DOHH2 (cell line): Measurements from ENCODE around the gene MAN2A1.

Experiments used
- H3F3A ChIP-seq: fragments of 200-600 bp; sonication (generic), shearing (Covaris generic); 2 replicates; pipeline ENCODE4 v1.6.0; 2016; ENCODE audit warnings: antibody characterized with exemption, mild to moderate bottlenecking; ENCODE audit not compliant: control insufficient read depth, insufficient read depth
- H3K27ac ChIP-seq: fragments of 200-600 bp; sonication (generic); 2 replicates; pipeline ENCODE4 v1.5.1; 2014; ENCODE audit warnings: low read depth, mild to moderate bottlenecking, low read length, moderate library complexity
- H3K27me3 ChIP-seq: fragments of 200-600 bp; sonication (generic); 2 replicates; pipeline ENCODE4 v1.6.1; 2014; ENCODE audit warnings: mild to moderate bottlenecking, low read length, mixed read lengths; ENCODE audit not compliant: control insufficient read depth
- H3K36me3 ChIP-seq: fragments of 200-600 bp; sonication (generic); 2 replicates; pipeline ENCODE4 v1.6.1; 2014; ENCODE audit warnings: mild to moderate bottlenecking, low read length, moderate library complexity, mixed read lengths; ENCODE audit not compliant: control insufficient read depth
- H3K4me1 ChIP-seq: fragments of 200-600 bp; sonication (generic); 2 replicates; pipeline ENCODE4 v1.6.1; 2014; ENCODE audit warnings: mild to moderate bottlenecking, low read length, mixed read lengths; ENCODE audit not compliant: control insufficient read depth
- H3K4me2 ChIP-seq: fragments of 200-600 bp; sonication (generic); 2 replicates; pipeline ENCODE4 v1.6.0; 2014; ENCODE audit warnings: mild to moderate bottlenecking, low read length, moderate library complexity
- H3K4me3 ChIP-seq: fragments of 200-600 bp; sonication (generic); 2 replicates; pipeline ENCODE4 v1.5.1; 2014; ENCODE audit warnings: mild to moderate bottlenecking, low read length, mixed read lengths
- H3K79me2 ChIP-seq: fragments of 200-600 bp; sonication (generic); 2 replicates; pipeline ENCODE4 v1.6.1; 2014; ENCODE audit warnings: mild to moderate bottlenecking, low read length, mixed read lengths; ENCODE audit not compliant: control insufficient read depth
- H3K9me2 ChIP-seq: fragments of 200-600 bp; sonication (generic); replicated peaks from 2 replicates; pipeline ENCODE4 v1.6.1; 2014; ENCODE audit warnings: mild to moderate bottlenecking, low read length, mixed read lengths; ENCODE audit not compliant: control insufficient read depth
- H3K9me3 ChIP-seq: fragments of 200-600 bp; sonication (generic); 2 replicates; pipeline ENCODE4 v1.6.1; 2014; ENCODE audit warnings: antibody characterized with exemption, low read length, mixed read lengths; ENCODE audit not compliant: control insufficient read depth, insufficient read depth
- H4K20me1 ChIP-seq: fragments of 200-600 bp; sonication (generic); 2 replicates; pipeline ENCODE4 v1.6.0; 2014; ENCODE audit warnings: low read depth, mild to moderate bottlenecking, antibody characterized with exemption, low read length, moderate library complexity; ENCODE audit not compliant: control insufficient read depth, insufficient read depth
- CTCF ChIP-seq: fragments of 200-600 bp; sonication (generic); IDR thresholded peaks from one replicate; pipeline ENCODE4 v1.5.1; 2014; ENCODE audit warnings: antibody characterized with exemption, mild to moderate bottlenecking, low read depth, low read length; ENCODE audit not compliant: poor library complexity, severe bottlenecking
- EZH2phosphoT487 ChIP-seq: fragments of 200-600 bp; sonication (generic); IDR thresholded peaks from 2 replicates; pipeline ENCODE4 v1.6.1; 2017; ENCODE audit warnings: borderline replicate concordance, mild to moderate bottlenecking, antibody characterized with exemption, low read length, moderate library complexity, mixed read lengths

Gene MAN2A1

DNA sequence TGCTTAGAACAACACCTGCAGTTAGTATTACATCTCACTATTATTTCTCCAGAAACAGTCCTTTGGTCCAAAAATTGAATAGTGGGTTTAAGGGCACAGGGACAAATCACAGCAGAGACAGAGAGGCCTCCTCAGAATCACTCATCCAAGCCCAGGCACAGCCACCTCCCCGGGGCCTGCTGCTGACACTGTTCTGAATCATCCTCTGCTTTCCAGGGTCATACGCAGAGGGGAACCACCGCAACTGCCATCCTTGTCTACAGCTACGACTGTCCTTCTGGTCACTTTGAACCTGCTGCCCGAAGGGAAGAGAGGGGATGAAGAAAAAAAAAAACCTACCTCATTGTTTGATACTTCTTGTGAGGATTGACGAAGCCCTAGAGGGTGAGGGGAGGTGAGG, 35.3 kb upstream of the MAN2A1 start:
- Histone ChIP-seq H3K4me3 (no peak overlapping the region), H3K27ac (no peak overlapping the region), H3K4me2 (no peak overlapping the region), H4K20me1 (no peaks in the 10 kb centered on the region), H3K9me3 (no peaks in the 10 kb centered on the region; the same call in 1 of the 2 replicates), H3K4me1 (peaks cover 5% of the 10 kb centered on the region; the same call in 1 of the 2 replicates), H3F3A (no peaks in the 10 kb centered on the region), H3K79me2 (no peaks in the 10 kb centered on the region), H3K9me2 (no peaks in the 10 kb centered on the region), H3K36me3 (no peaks in the 10 kb centered on the region), H3K27me3 (peaks cover 2% of the 10 kb centered on the region; the same call in 1 of the 2 replicates)
- no peak for TF ChIP-seq CTCF
- no peak for TF ChIP-seq EZH2phosphoT487

DNA sequence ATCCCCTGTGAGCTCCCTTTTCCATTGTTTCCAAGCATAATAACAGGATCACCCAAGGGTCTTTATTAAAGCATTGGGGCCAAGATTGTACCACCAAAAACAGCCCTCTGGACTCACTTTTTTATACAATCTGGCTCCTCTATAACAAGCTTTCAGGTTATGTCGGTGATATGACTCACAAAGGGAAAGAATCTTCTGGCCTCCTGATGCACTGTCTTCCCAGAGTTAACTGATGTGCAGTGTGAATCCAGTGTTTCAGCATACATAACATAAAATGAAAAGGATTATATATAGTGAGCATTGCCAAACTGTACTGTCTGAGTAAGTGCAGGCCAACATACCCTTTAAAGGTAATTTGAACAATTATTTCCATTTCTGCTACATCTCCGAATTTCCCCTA, 33.9 kb upstream of the MAN2A1 start:
- no peak overlapping the region for H3K4me2 ChIP-seq
- H3K4me1 ChIP-seq: peaks cover 5% of the 10 kb centered on the region; the same call in 1 of the 2 replicates
- H3K36me3 ChIP-seq: no peaks in the 10 kb centered on the region
- TF ChIP-seq EZH2phosphoT487: no peak
- no peak for TF ChIP-seq CTCF
- no peaks in the 10 kb centered on the region for H3K79me2 ChIP-seq
- no peaks in the 10 kb centered on the region; the same call in 1 of the 2 replicates for H3K9me3 ChIP-seq
- no peak overlapping the region for H3K4me3 ChIP-seq
- H3K27me3 ChIP-seq: peaks cover 3% of the 10 kb centered on the region; the same call in 1 of the 2 replicates
- no peak overlapping the region for H3K27ac ChIP-seq
- no peaks in the 10 kb centered on the region for H3F3A ChIP-seq
- H3K9me2 ChIP-seq: no peaks in the 10 kb centered on the region
- no peaks in the 10 kb centered on the region for H4K20me1 ChIP-seq

DNA sequence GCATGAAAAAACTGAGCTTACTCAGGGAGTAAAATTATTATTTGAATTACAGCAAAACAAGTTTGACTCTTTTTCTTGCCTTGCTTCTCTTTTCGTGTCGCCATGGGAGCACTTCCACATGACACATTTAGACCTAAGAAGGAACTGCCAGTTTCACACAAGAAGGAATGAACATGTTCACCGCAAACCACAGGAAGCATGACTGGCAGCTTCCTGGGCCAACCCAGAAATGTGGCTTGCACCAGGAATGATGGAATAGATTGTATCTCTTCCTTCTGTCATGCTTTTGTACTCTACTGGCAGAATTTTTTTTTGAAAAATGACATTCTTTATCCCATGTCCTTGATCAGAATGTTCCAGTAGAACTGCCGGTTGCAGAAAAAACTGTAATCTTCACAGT, 32.9 kb upstream of the MAN2A1 start:
- no peaks in the 10 kb centered on the region for H3K79me2 ChIP-seq
- H3K4me1 ChIP-seq: peaks cover 5% of the 10 kb centered on the region; the same call in 1 of the 2 replicates
- H3K9me2 ChIP-seq: no peaks in the 10 kb centered on the region
- no peak overlapping the region for H3K4me2 ChIP-seq
- H3K9me3 ChIP-seq: no peaks in the 10 kb centered on the region; the same call in 1 of the 2 replicates
- H3K27ac ChIP-seq: no peak overlapping the region
- no peaks in the 10 kb centered on the region for H4K20me1 ChIP-seq
- H3K36me3 ChIP-seq: no peaks in the 10 kb centered on the region
- TF ChIP-seq CTCF (no peak), EZH2phosphoT487 (no peak)
- H3F3A ChIP-seq: no peaks in the 10 kb centered on the region
- H3K4me3 ChIP-seq: no peak overlapping the region
- H3K27me3 ChIP-seq: peaks cover 3% of the 10 kb centered on the region; the same call in 1 of the 2 replicates
